HPDE6-E6E7 (cell line): ENCODE data around the gene KRTAP1-4.
"Not testable (repeated sequence)": the region's sequence is repeated elsewhere in the genome, so short reads cannot be mapped to it uniquely, and the experiment has no call there.

Source experiments
- DNase-seq: peaks from one replicate; pipeline ENCODE4 v3.0.0; 2011; ENCODE audit warnings: missing footprints; ENCODE audit errors: extremely low spot score

Gene KRTAP1-4

GRCh38 chr17:41048441-41048840 lies 18.4 kb upstream of the KRTAP1-4 start:
- DNase-seq = peak; percentile 20

- not testable (repeated sequence) for DNase-seq
These were observed 16.9 kb upstream of the KRTAP1-4 start, which contains the start of gene KRTAP2-1 for GRCh38 chr17:41046735-41047465. KRTAP2-1 (minus strand) TSS chr17:41047316; CDS start chr17:41047267, 49 bp downstream.

- DNase-seq = no peak
These were observed 13.0 kb upstream of the KRTAP1-4 start for GRCh38 chr17:41042953-41043352.

- DNase-seq = not testable (repeated sequence)
These were observed 11.0 kb upstream of the KRTAP1-4 start, which contains the start of gene KRTAP1-1 for GRCh38 chr17:41040783-41041571. KRTAP1-1 (minus strand) TSS chr17:41041450; CDS start chr17:41041397, 53 bp downstream.

- DNase-seq = no peak
These were observed 7.9 kb upstream of the KRTAP1-4 start for GRCh38 chr17:41037853-41038350.

GRCh38 chr17:41034346-41034935 lies 4.4 kb upstream of the KRTAP1-4 start, which contains the start of gene KRTAP1-3:
KRTAP1-3 (minus strand) TSS chr17:41034874; CDS start chr17:41034821, 53 bp downstream.
- not testable (repeated sequence) for DNase-seq

GRCh38 chr17:41026715-41027471 lies 3.1 kb downstream of the KRTAP1-4 start, which contains the start of gene KRTAP1-5:
KRTAP1-5 (minus strand) TSS chr17:41027208; CDS start chr17:41027155, 53 bp downstream.
- DNase-seq = no peak

GRCh38 chr17:41024697-41025096 lies 5.3 kb downstream of the KRTAP1-4 start:
- no peak for DNase-seq

GRCh38 chr17:41020336-41020735 lies 9.7 kb downstream of the KRTAP1-4 start:
- DNase-seq = no peak

GRCh38 chr17:41019415-41019814 lies 10.6 kb downstream of the KRTAP1-4 start:
- DNase-seq = no peak

GRCh38 chr17:41018541-41018940 lies 11.5 kb downstream of the KRTAP1-4 start:
- DNase-seq = no peak

- DNase-seq = no peak
These were observed 13.3 kb downstream of the KRTAP1-4 start for GRCh38 chr17:41016578-41017215.

- DNase-seq = no peak
These were observed 14.5 kb downstream of the KRTAP1-4 start for GRCh38 chr17:41015454-41015853.

GRCh38 chr17:41013606-41014005 lies 16.4 kb downstream of the KRTAP1-4 start:
- DNase-seq = no peak

GRCh38 chr17:41013181-41013580 lies 16.8 kb downstream of the KRTAP1-4 start:
- no peak for DNase-seq

GRCh38 chr17:41012326-41013120 lies 17.5 kb downstream of the KRTAP1-4 start:
- DNase-seq = no peak

- no peak for DNase-seq
These were observed 19.6 kb downstream of the KRTAP1-4 start for GRCh38 chr17:41010441-41010840.

- DNase-seq = no peak
These were observed 20.1 kb downstream of the KRTAP1-4 start for GRCh38 chr17:41009936-41010335.

GRCh38 chr17:41009301-41009760 lies 20.7 kb downstream of the KRTAP1-4 start:
- no peak for DNase-seq

GRCh38 chr17:41008811-41009210 lies 21.2 kb downstream of the KRTAP1-4 start, which contains the start of gene KRTAP3-1:
KRTAP3-1 (minus strand) TSS chr17:41009128; CDS start chr17:41009074, 54 bp downstream.
- DNase-seq = no peak
